ENCODE results near the gene VWA1.
"Not testable (repeated sequence)": the region's sequence is repeated elsewhere in the genome, so short reads cannot be mapped to it uniquely, and the experiment has no call there.

The VWA1 gene

GRCh38 chr1:1479547-1480487 is 44.3 kb downstream of the VWA1 start:
- DNase-seq (ENCODE audit: insufficient read length, low spot score) (no peak), FAIRE-seq (no peak)
- no peak for TF ChIP-seq CTCF (IDR thresholded peaks at IDR 0.05; ENCODE audit: insufficient read depth, missing control alignments)

GRCh38 chr1:1480488-1480867 is 45.0 kb downstream of the VWA1 start:
- DNase-seq (ENCODE audit: insufficient read length, low spot score); FAIRE-seq: not testable (repeated sequence)

- not testable (repeated sequence) for DNase-seq (ENCODE audit: insufficient read length, low spot score); FAIRE-seq
Observed at GRCh38 chr1:1481811-1482210, 46.3 kb downstream of the VWA1 start.

GRCh38 chr1:1482856-1483255 is 47.4 kb downstream of the VWA1 start:
- no peak for FAIRE-seq
- no peak for TF ChIP-seq CTCF (IDR thresholded peaks at IDR 0.05; ENCODE audit: insufficient read depth, missing control alignments)
- no peak for DNase-seq (ENCODE audit: insufficient read length, low spot score)

- FAIRE-seq (no peak), DNase-seq (ENCODE audit: insufficient read length, low spot score) (no peak)
- TF ChIP-seq CTCF (IDR thresholded peaks at IDR 0.05; ENCODE audit: insufficient read depth, missing control alignments): no peak
Observed at GRCh38 chr1:1483714-1484113, 48.2 kb downstream of the VWA1 start.

- not testable (repeated sequence) for FAIRE-seq; DNase-seq (ENCODE audit: insufficient read length, low spot score)
Observed at GRCh38 chr1:1484976-1485750, 49.7 kb downstream of the VWA1 start.

- DNase-seq (ENCODE audit: insufficient read length, low spot score); FAIRE-seq: not testable (repeated sequence)
Observed at GRCh38 chr1:1485755-1486317, 50.3 kb downstream of the VWA1 start.

- FAIRE-seq (no peak), DNase-seq (ENCODE audit: insufficient read length, low spot score) (no peak)
- no peak for TF ChIP-seq CTCF (IDR thresholded peaks at IDR 0.05; ENCODE audit: insufficient read depth, missing control alignments)
Observed at GRCh38 chr1:1487701-1488100, 52.2 kb downstream of the VWA1 start.

- no peak for FAIRE-seq
- no peak for TF ChIP-seq CTCF (IDR thresholded peaks at IDR 0.05; ENCODE audit: insufficient read depth, missing control alignments)
- no peak for DNase-seq (ENCODE audit: insufficient read length, low spot score)
Observed at GRCh38 chr1:1489231-1489630, 53.7 kb downstream of the VWA1 start.

All from D721Med (cell line).